ENCODE results near the gene ZBTB20.

- no peak for TF ChIP-seq POLR2A (IDR thresholded peaks at IDR 0.05)
- no peak for TF ChIP-seq CTCF (IDR thresholded peaks at IDR 0.05)
Observed at GRCh38 chr3:114508976-114509375, 638.1 kb downstream of the ZBTB20 start.
